HepG2 (cell line): ENCODE measurements around the gene FBXO24. TPM values are rescaled to one million over a fixed set of nuclear protein-coding genes. Genes with fewer than 3 reads are reported as not detected.

Experiments used
- AGO1 ChIP-seq: fragments of 200-400 bp; formaldehyde crosslinking; IDR thresholded peaks from 2 replicates; pipeline ENCODE4 v1.6.1; 2017; ENCODE audit warnings: mild to moderate bottlenecking, low read depth, low read length, moderate library complexity; ENCODE audit not compliant: poor library complexity, severe bottlenecking
- ARHGAP35 ChIP-seq: sonication (generic); formaldehyde crosslinking; IDR thresholded peaks from 2 replicates; pipeline ENCODE4 v1.9.0; 2022; ENCODE audit warnings: mild to moderate bottlenecking, inconsistent platforms, moderate library complexity, missing genetic modification reagents, borderline replicate concordance
- CTCF ChIP-seq: sonication (generic); formaldehyde crosslinking; IDR thresholded peaks from 2 replicates; pipeline ENCODE4 v1.5.0; 2020; ENCODE audit warnings: mild to moderate bottlenecking, missing genetic modification reagents, moderate library complexity
- FIP1L1 ChIP-seq: fragments of 200-400 bp; formaldehyde crosslinking; IDR thresholded peaks from 2 replicates; pipeline ENCODE4 v1.6.1; 2018; ENCODE audit warnings: low read depth, mild to moderate bottlenecking, low read length, moderate library complexity, borderline replicate concordance; ENCODE audit not compliant: insufficient read depth
- GABPB1 ChIP-seq: IDR thresholded peaks from 2 replicates; pipeline ENCODE4 v1.6.1; 2016; ENCODE audit warnings: mild to moderate bottlenecking, missing genetic modification reagents, moderate library complexity, missing compliant biosample characterization
- GATAD1 ChIP-seq: IDR thresholded peaks from 2 replicates; pipeline ENCODE4 v1.6.1; 2016; ENCODE audit warnings: missing genetic modification reagents, missing compliant biosample characterization
- HNRNPUL1 ChIP-seq: fragments of 200-400 bp; formaldehyde crosslinking; IDR thresholded peaks from 2 replicates; pipeline ENCODE4 v1.6.1; 2017; ENCODE audit warnings: low read depth, mild to moderate bottlenecking, low read length, moderate library complexity
- HOXA3 ChIP-seq: sonication (generic); formaldehyde crosslinking; IDR thresholded peaks from 2 replicates; pipeline ENCODE4 v1.5.0; 2020; ENCODE audit warnings: missing genetic modification reagents
- ISL2 ChIP-seq: sonication (generic); formaldehyde crosslinking; IDR thresholded peaks from 2 replicates; pipeline ENCODE4 v1.5.0; 2020; ENCODE audit warnings: missing genetic modification reagents
- MEIS2 ChIP-seq: sonication (generic); formaldehyde crosslinking; IDR thresholded peaks from 2 replicates; pipeline ENCODE4 v1.9.0; 2021; ENCODE audit warnings: mild to moderate bottlenecking, missing genetic modification reagents
- NFIB ChIP-seq: sonication (generic); formaldehyde crosslinking; IDR thresholded peaks from 2 replicates; pipeline ENCODE4 v1.9.0; 2021; ENCODE audit warnings: missing genetic modification reagents, mild to moderate bottlenecking, borderline replicate concordance
- RAD21 ChIP-seq: fragments of 450-650 bp; formaldehyde crosslinking; IDR thresholded peaks from 2 replicates; pipeline ENCODE4 v1.5.0; 2020; ENCODE audit warnings: mild to moderate bottlenecking
- RAD51 ChIP-seq: fragments of 450-650 bp; IDR thresholded peaks from 2 replicates; pipeline ENCODE4 v1.6.1; 2016; ENCODE audit warnings: borderline replicate concordance
- RBFOX2 ChIP-seq: fragments of 200-400 bp; formaldehyde crosslinking; IDR thresholded peaks from 2 replicates; pipeline ENCODE4 v1.6.1; 2017; ENCODE audit warnings: low read depth, mild to moderate bottlenecking, low read length
- RBM39 ChIP-seq: fragments of 200-400 bp; formaldehyde crosslinking; IDR thresholded peaks from one replicate; pipeline ENCODE4 v1.6.1; 2018; ENCODE audit warnings: antibody characterized with exemption, mild to moderate bottlenecking, low read depth, low read length; ENCODE audit not compliant: poor library complexity, severe bottlenecking
- REXO4 ChIP-seq: sonication (generic); formaldehyde crosslinking; IDR thresholded peaks from 2 replicates; pipeline ENCODE4 v1.8.0; 2022; ENCODE audit warnings: missing genetic modification reagents, mild to moderate bottlenecking, borderline replicate concordance
- ZNF484 ChIP-seq: sonication (generic); formaldehyde crosslinking; IDR thresholded peaks from 2 replicates; pipeline ENCODE4 v1.5.1; 2020; ENCODE audit warnings: mild to moderate bottlenecking, low read depth, missing genetic modification reagents, borderline replicate concordance
- ZNF619 ChIP-seq: sonication (generic); formaldehyde crosslinking; IDR thresholded peaks from 2 replicates; pipeline ENCODE4 v1.4.0; 2020; ENCODE audit warnings: mild to moderate bottlenecking, missing genetic modification reagents
- polyA plus RNA-seq, 8 experiments: library from polyadenylated mRNA; depleted of rRNA in 3 of 8; stranded (reverse) in 7 of 8; unstranded in 1 of 8; fragments of >200 nt; fragmentation: Illumina TruSeq in 4 of 8; extraction: Trizol in 4 of 8; gene quantifications; 2 replicates each; pipeline versions ENCODE4 v1.2.1 to v1.2.3, GENCODE V29; 2011 to 2016; ENCODE audit warnings: low read depth in 4 of 8, missing spikeins in 1 of 8, mixed read lengths in 1 of 8; ENCODE audit not compliant: insufficient read depth in 1 of 8
- total RNA-seq, 5 experiments: library from RNA; depleted of rRNA; stranded (reverse); fragments of >200 nt; fragmentation: Illumina TruSeq; extraction: Trizol; gene quantifications; 2 replicates each; pipeline ENCODE4 v1.2.3, GENCODE V29; 2016; ENCODE audit warnings: low read depth in 1 of 5
- TF ChIP-seq, protein P1 (sequence below): sonication (generic); formaldehyde crosslinking; IDR thresholded peaks from 2 replicates; pipeline ENCODE4 v1.4.0; 2020; ENCODE audit warnings: missing genetic modification reagents
- TF ChIP-seq, protein P2 (sequence below): sonication (generic); formaldehyde crosslinking; IDR thresholded peaks from 2 replicates; pipeline ENCODE4 v1.4.0; 2020; ENCODE audit warnings: missing genetic modification reagents
- TF ChIP-seq, protein P3 (sequence below): sonication (generic); formaldehyde crosslinking; IDR thresholded peaks from 2 replicates; pipeline ENCODE4 v1.4.0; 2020; ENCODE audit warnings: missing genetic modification reagents

Gene FBXO24
- total and polyA plus RNA-seq, 2 of the 13 experiments (the other 11 are each of a cell fraction or from before 2014, with no cell fraction given), result 0.20 to 0.55 TPM

DNA sequence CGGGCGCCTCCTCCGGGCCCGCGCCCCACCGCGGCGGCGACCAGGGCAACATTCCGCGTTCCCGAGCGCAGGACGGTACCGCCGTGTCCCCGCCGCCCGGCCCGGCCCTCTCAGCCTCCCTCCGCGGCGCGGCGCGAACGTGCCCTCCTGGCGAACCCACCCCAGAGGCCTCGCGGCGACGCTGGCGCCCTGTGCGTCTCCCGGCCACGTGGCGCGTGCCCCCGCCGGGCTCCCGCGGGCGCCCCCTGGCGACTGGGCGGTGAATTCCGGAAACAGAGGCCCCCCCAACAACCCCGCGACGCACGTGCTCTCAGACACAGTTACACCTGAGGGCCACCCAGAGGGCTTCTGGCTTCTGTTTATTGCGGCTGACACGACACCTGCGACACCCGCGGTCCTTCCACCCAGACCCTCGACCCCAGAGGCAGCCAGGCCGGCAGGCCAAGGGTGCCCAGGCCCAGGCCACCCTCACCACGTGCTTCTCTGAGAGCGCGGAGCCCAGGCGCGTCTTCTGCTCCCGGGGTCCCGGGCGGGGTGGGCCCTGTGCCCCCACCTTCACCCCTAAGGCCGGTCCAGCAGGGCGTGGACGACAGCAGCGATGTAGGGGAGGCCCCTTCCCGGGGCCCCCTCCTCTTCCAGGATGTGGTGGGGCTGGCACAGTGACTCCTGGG, 12.3 kb upstream of the FBXO24 start, which contains the start of gene SAP25 (continued):
- TF ChIP-seq CTCF (CRISPR knock-in tag) (peak; percentile 46), ARHGAP35 (CRISPR knock-in tag) (no peak), RBM39 (peak; percentile 76), ZNF619 (CRISPR knock-in tag) (no peak), ZNF484 (no peak), HOXA3 (peak; percentile 79), GATAD1 (no peak), RAD21 (CRISPR knock-in tag) (no peak), RBFOX2 (peak; percentile 39), NFIB (CRISPR knock-in tag) (peak; percentile 18; the same call in 1 of the 2 replicates), GABPB1 (CRISPR knock-in tag) (peak; percentile 32; the same call in 1 of the 2 replicates), MEIS2 (no peak), ISL2 (CRISPR knock-in tag) (no peak), HNRNPUL1 (peak; percentile 76), RAD51 (no peak), FIP1L1 (peak; percentile 96), REXO4 (CRISPR knock-in tag) (no peak), AGO1 (peak; percentile 99)
- TF ChIP-seq, protein P1, sequence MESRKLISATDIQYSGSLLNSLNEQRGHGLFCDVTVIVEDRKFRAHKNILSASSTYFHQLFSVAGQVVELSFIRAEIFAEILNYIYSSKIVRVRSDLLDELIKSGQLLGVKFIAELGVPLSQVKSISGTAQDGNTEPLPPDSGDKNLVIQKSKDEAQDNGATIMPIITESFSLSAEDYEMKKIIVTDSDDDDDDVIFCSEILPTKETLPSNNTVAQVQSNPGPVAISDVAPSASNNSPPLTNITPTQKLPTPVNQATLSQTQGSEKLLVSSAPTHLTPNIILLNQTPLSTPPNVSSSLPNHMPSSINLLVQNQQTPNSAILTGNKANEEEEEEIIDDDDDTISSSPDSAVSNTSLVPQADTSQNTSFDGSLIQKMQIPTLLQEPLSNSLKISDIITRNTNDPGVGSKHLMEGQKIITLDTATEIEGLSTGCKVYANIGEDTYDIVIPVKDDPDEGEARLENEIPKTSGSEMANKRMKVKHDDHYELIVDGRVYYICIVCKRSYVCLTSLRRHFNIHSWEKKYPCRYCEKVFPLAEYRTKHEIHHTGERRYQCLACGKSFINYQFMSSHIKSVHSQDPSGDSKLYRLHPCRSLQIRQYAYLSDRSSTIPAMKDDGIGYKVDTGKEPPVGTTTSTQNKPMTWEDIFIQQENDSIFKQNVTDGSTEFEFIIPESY (CRISPR knock-in tag), result peak; percentile 98
- TF ChIP-seq, protein P2, sequence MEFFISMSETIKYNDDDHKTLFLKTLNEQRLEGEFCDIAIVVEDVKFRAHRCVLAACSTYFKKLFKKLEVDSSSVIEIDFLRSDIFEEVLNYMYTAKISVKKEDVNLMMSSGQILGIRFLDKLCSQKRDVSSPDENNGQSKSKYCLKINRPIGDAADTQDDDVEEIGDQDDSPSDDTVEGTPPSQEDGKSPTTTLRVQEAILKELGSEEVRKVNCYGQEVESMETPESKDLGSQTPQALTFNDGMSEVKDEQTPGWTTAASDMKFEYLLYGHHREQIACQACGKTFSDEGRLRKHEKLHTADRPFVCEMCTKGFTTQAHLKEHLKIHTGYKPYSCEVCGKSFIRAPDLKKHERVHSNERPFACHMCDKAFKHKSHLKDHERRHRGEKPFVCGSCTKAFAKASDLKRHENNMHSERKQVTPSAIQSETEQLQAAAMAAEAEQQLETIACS, result no peak
- TF ChIP-seq, protein P3, sequence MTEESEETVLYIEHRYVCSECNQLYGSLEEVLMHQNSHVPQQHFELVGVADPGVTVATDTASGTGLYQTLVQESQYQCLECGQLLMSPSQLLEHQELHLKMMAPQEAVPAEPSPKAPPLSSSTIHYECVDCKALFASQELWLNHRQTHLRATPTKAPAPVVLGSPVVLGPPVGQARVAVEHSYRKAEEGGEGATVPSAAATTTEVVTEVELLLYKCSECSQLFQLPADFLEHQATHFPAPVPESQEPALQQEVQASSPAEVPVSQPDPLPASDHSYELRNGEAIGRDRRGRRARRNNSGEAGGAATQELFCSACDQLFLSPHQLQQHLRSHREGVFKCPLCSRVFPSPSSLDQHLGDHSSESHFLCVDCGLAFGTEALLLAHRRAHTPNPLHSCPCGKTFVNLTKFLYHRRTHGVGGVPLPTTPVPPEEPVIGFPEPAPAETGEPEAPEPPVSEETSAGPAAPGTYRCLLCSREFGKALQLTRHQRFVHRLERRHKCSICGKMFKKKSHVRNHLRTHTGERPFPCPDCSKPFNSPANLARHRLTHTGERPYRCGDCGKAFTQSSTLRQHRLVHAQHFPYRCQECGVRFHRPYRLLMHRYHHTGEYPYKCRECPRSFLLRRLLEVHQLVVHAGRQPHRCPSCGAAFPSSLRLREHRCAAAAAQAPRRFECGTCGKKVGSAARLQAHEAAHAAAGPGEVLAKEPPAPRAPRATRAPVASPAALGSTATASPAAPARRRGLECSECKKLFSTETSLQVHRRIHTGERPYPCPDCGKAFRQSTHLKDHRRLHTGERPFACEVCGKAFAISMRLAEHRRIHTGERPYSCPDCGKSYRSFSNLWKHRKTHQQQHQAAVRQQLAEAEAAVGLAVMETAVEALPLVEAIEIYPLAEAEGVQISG (CRISPR knock-in tag), result 0 out of 2 replicates have a peak, but pooled peaks have one; percentile 14
- TF ChIP-seq, all 625 proteins: peak for 26
